Astrocyte of the cerebellum (primary cell): ENCODE results near the gene TEX101.

Experiments
- DNase-seq: peaks from one replicate; pipeline ENCODE4 v3.0.0-alpha.2; 2011; ENCODE audit warnings: low read depth
- H3K4me3 ChIP-seq: 2 replicates; pipeline ENCODE4 v1.5.1; 2011; ENCODE audit warnings: mild to moderate bottlenecking, low read depth, low read length, moderate library complexity
- CTCF ChIP-seq: IDR thresholded peaks from 2 replicates; pipeline ENCODE4 v1.5.1; 2012; ENCODE audit warnings: low read length, low read depth, moderate library complexity, mild to moderate bottlenecking; ENCODE audit errors: missing control alignments
- in situ Hi-C: cut with HindIII; loops from 2 replicates; pipeline ENCODE4 v1.10.0; 2017; ENCODE audit warnings: low sequenced_read_pairs

TEX101 gene

GRCh38 chr19:43464134-43464775, 49.6 kb downstream of the TEX101 start:
- peak overlapping the region; percentile 48 for H3K4me3 ChIP-seq
- no peak for DNase-seq
- TF ChIP-seq CTCF, result no peak
- in situ Hi-C loops, result no loop called here

- in situ Hi-C loops, result no loop called here
- no peak for TF ChIP-seq CTCF
- H3K4me3 ChIP-seq, result peak within 1 kb of the TSS; percentile 48
- DNase-seq, result no peak
Observed at GRCh38 chr19:43465468-43466120, 50.9 kb downstream of the TEX101 start, which contains the start of gene LYPD3. LYPD3 (minus strand) TSS chr19:43465608; CDS start chr19:43465571, 37 bp downstream.

- TF ChIP-seq CTCF, result no peak
- no peak for DNase-seq
- in situ Hi-C loops, result no loop called here
- H3K4me3 ChIP-seq, result no peak overlapping the region
Observed at GRCh38 chr19:43466793-43467192, 52.1 kb downstream of the TEX101 start.

GRCh38 chr19:43467276-43467675, 52.6 kb downstream of the TEX101 start:
- in situ Hi-C loops, result no loop called here
- no peak overlapping the region for H3K4me3 ChIP-seq
- no peak for TF ChIP-seq CTCF
- DNase-seq, result no peak

- DNase-seq, result no peak
- TF ChIP-seq CTCF, result no peak
- in situ Hi-C loops, result no loop called here
- H3K4me3 ChIP-seq, result no peak overlapping the region
Observed at GRCh38 chr19:43467730-43468129, 53.0 kb downstream of the TEX101 start.
